K562 (cell line): Measurements from ENCODE around the gene CTDSP1. TPM values are rescaled to one million over a fixed set of nuclear protein-coding genes. Genes with fewer than 3 reads are reported as not detected.

Experiments used
- ERF ChIP-seq: fragments of 450-650 bp; formaldehyde crosslinking; IDR thresholded peaks from 2 replicates; pipeline ENCODE4 v1.4.0; 2020; ENCODE audit warnings: mild to moderate bottlenecking, mixed read lengths
- FOXP1 ChIP-seq: sonication (generic); formaldehyde crosslinking; IDR thresholded peaks from 2 replicates; pipeline ENCODE4 v1.8.0; 2022; ENCODE audit warnings: mild to moderate bottlenecking, missing genetic modification reagents
- GATA2 ChIP-seq: sonication (generic); formaldehyde crosslinking; IDR thresholded peaks from 2 replicates; pipeline ENCODE4 v1.4.0; 2020; ENCODE audit warnings: mild to moderate bottlenecking, missing genetic modification reagents
- KLF10 ChIP-seq: fragments of 250-450 bp; sonication (Bioruptor Pico); IDR thresholded peaks from 2 replicates; pipeline ENCODE4 v1.6.1; 2021; ENCODE audit warnings: matching md5 sums
- MCM7 ChIP-seq, 2 experiments: fragments of 450-650 bp; IDR thresholded peaks; 2 replicates each; pipeline ENCODE4 v1.6.1; 2016 to 2018
- RB1 ChIP-seq: fragments of 450-650 bp; IDR thresholded peaks from 2 replicates; pipeline ENCODE4 v1.6.1; 2017; ENCODE audit warnings: low read depth, mild to moderate bottlenecking
- SAFB ChIP-seq: fragments of 200-400 bp; formaldehyde crosslinking; IDR thresholded peaks from 2 replicates; pipeline ENCODE4 v1.6.1; 2017; ENCODE audit warnings: low read depth, low read length, borderline replicate concordance
- SAP30 ChIP-seq: fragments of 200-600 bp; sonication (generic); IDR thresholded peaks from 2 replicates; pipeline ENCODE4 v1.6.1; 2012; ENCODE audit warnings: borderline replicate concordance, low read depth, mild to moderate bottlenecking, moderate library complexity, low read length, control low read depth, inconsistent platforms; ENCODE audit not compliant: insufficient read depth, poor library complexity, severe bottlenecking
- SMAD3 ChIP-seq: fragments of 450-650 bp; formaldehyde crosslinking; conservative IDR thresholded peaks from 2 replicates; pipeline ENCODE4 v1.4.0; 2020; ENCODE audit warnings: mild to moderate bottlenecking
- SMARCB1 ChIP-seq: IDR thresholded peaks from 2 replicates; pipeline ENCODE4 v1.6.1; 2011; ENCODE audit warnings: improper control_type of control experiment, low read depth; ENCODE audit not compliant: insufficient read length
- SNRNP70 ChIP-seq: fragments of 200-400 bp; formaldehyde crosslinking; optimal IDR thresholded peaks from 2 replicates; pipeline ENCODE3; 2017; ENCODE audit warnings: low read depth, low read length
- SRF ChIP-seq, 2 experiments: fragments of 250-450, 450-650 bp in 1 of 2; sonication (Bioruptor Pico) in 1 of 2; sonication (generic) in 1 of 2; formaldehyde crosslinking; IDR thresholded peaks; 2 replicates each; pipeline versions ENCODE4 v1.5.0 to v1.5.1; 2020 to 2022; ENCODE audit warnings: mild to moderate bottlenecking in 1 of 2, missing genetic modification reagents in 1 of 2
- TFAP4 ChIP-seq: sonication (generic); formaldehyde crosslinking; IDR thresholded peaks from 2 replicates; pipeline ENCODE4 v1.8.0; 2022; ENCODE audit warnings: missing genetic modification reagents, mild to moderate bottlenecking, moderate library complexity, borderline replicate concordance
- THRAP3 ChIP-seq: fragments of 450-650 bp; IDR thresholded peaks from 2 replicates; pipeline ENCODE4 v1.6.1; 2016; ENCODE audit warnings: mild to moderate bottlenecking, inconsistent platforms, borderline replicate concordance
- TRIM24 ChIP-seq, 2 experiments: fragments of 450-650 bp; IDR thresholded peaks; 2 replicates each; pipeline ENCODE4 v1.6.1; 2016
- XRCC4 ChIP-seq: IDR thresholded peaks from one replicate; pipeline ENCODE4 v1.6.1; 2011; ENCODE audit not compliant: insufficient read depth, insufficient read length; ENCODE audit errors: extremely low read depth
- ZNF175 ChIP-seq: fragments of 200-800 bp; sonication (Bioruptor generic); IDR thresholded peaks from 2 replicates; pipeline ENCODE4 v1.6.1; 2016; ENCODE audit warnings: low read depth, mild to moderate bottlenecking, missing genetic modification characterization, missing compliant biosample characterization
- ZNF511 ChIP-seq: sonication (generic); formaldehyde crosslinking; IDR thresholded peaks from 2 replicates; pipeline ENCODE4 v1.8.0; 2022; ENCODE audit warnings: mild to moderate bottlenecking, missing genetic modification reagents
- ZNF707 ChIP-seq: fragments of 250-450 bp; sonication (Bioruptor Pico); conservative IDR thresholded peaks from 2 replicates; pipeline ENCODE4 v1.8.0; 2022; ENCODE audit warnings: inconsistent platforms, mild to moderate bottlenecking, moderate library complexity
- polyA plus RNA-seq, 8 experiments: library from polyadenylated mRNA; depleted of rRNA in 4 of 8; stranded (reverse) in 5 of 8; unstranded in 3 of 8; fragments of >200 nt; fragmentation: Nextera tagmentation in 2 of 8; fragmentation: Illumina TruSeq in 1 of 8; extraction: Ambion mirVana in 2 of 8; extraction: Trizol in 1 of 8; gene quantifications; 2 replicates each; pipeline versions ENCODE4 v1.2.1 to v1.2.3, GENCODE V29; 2011 to 2014; ENCODE audit warnings: inconsistent platforms in 1 of 8, missing spikeins in 1 of 8
- total RNA-seq, 7 experiments: library from RNA; depleted of rRNA in 6 of 7; stranded (reverse); fragments of >200 nt in 6 of 7; fragmentation: Illumina TruSeq in 2 of 7; extraction: Trizol in 2 of 7; gene quantifications; 2 replicates each; pipeline versions ENCODE4 v1.2.1 to v1.2.3, GENCODE V29; 2011 to 2021; ENCODE audit warnings: low replicate concordance in 1 of 7
- TF ChIP-seq, protein P1 (sequence below), 2 experiments: fragments of 450-650 bp; IDR thresholded peaks; 2 replicates each; pipeline ENCODE4 v1.6.1; 2018; ENCODE audit warnings: mild to moderate bottlenecking in 2 of 2, low read depth in 1 of 2; ENCODE audit not compliant: partially characterized antibody in 2 of 2
- TF ChIP-seq, protein P2 (sequence below): sonication (generic); formaldehyde crosslinking; IDR thresholded peaks from 2 replicates; pipeline ENCODE4 v1.8.0; 2023; ENCODE audit warnings: mild to moderate bottlenecking, missing genetic modification reagents

CTDSP1 gene
- total and polyA plus RNA-seq, 9 of the 15 experiments (the other 6 are each of a cell fraction or from before 2014, with no cell fraction given), result 2.4 to 74.8 (median 45.8) TPM

DNA sequence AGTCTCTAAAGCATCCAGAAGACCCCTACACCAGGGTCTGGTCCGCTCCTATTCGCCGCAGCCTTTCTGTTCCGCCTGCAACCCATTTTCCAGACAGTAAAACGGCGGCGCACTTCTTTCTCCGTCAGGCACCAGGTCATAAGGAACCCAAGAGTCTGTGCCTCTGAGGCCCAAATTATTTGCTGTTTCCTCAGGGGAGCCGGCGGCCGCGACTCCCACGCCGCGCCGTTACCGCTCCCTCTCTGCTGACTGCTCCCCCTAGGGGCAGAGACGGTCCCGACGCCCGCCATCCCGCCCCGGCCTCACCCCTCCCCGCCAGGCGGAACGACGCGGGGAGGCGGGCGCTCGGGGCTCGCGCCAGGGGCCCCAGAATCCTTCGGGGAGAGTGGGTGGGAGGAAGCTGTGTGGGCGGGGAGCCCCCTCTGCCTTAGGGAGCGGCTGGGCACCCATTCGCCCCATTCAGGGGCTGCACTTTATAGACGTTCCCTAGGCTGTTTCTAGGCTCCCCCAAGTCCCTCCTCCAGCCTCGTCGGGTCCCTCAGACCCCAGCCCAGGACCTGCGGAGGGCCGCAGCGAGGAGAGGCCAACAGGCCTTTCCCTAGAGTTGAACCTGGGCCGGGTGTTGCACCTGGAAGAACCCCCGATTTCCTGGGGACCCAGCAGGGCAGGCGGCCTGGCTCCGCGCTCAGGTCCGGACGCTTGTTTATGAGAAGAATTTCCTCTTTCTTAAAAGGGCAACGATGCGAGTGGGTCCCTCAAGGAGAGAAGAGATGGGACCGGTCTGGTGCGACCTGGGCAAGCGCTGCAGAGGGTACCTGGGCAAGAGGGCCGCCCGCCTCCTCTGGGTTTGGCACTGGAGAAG is 3.6 kb upstream of the CTDSP1 start (continued):
- TF ChIP-seq SAFB (peak; percentile 52; the same call in 1 of the 2 replicates), ZNF707 (CRISPR knock-in tag) (no peak), XRCC4 (no peak), MCM7 (IDR thresholded peaks at IDR 0.05) (no peak), SMAD3 (CRISPR knock-in tag) (no peak), KLF10 (CRISPR knock-in tag) (no peak), SMARCB1 (no peak), ZNF175 (CRISPR knock-in tag) (no peak), THRAP3 (no peak), ZNF511 (CRISPR knock-in tag) (no peak; the same call in 1 of the 2 replicates), TFAP4 (CRISPR knock-in tag) (peak; percentile 79), FOXP1 (CRISPR knock-in tag) (no peak), ERF (0 out of 2 replicates have a peak, but pooled peaks have one; percentile 19), GATA2 (CRISPR knock-in tag) (no peak), TRIM24 (IDR thresholded peaks at IDR 0.05) (0 out of 4 replicates have a peak, but pooled peaks of 1 of the 2 experiments have one; percentile 9), SNRNP70 (no peak), RB1 (peak; percentile 95), SRF (CRISPR knock-in tag; IDR thresholded peaks at IDR 0.05) (peak in 1 of 2 experiments; percentile 63; a peak in 2 of 4 replicates), SAP30 (no peak)
- TF ChIP-seq, protein P1, sequence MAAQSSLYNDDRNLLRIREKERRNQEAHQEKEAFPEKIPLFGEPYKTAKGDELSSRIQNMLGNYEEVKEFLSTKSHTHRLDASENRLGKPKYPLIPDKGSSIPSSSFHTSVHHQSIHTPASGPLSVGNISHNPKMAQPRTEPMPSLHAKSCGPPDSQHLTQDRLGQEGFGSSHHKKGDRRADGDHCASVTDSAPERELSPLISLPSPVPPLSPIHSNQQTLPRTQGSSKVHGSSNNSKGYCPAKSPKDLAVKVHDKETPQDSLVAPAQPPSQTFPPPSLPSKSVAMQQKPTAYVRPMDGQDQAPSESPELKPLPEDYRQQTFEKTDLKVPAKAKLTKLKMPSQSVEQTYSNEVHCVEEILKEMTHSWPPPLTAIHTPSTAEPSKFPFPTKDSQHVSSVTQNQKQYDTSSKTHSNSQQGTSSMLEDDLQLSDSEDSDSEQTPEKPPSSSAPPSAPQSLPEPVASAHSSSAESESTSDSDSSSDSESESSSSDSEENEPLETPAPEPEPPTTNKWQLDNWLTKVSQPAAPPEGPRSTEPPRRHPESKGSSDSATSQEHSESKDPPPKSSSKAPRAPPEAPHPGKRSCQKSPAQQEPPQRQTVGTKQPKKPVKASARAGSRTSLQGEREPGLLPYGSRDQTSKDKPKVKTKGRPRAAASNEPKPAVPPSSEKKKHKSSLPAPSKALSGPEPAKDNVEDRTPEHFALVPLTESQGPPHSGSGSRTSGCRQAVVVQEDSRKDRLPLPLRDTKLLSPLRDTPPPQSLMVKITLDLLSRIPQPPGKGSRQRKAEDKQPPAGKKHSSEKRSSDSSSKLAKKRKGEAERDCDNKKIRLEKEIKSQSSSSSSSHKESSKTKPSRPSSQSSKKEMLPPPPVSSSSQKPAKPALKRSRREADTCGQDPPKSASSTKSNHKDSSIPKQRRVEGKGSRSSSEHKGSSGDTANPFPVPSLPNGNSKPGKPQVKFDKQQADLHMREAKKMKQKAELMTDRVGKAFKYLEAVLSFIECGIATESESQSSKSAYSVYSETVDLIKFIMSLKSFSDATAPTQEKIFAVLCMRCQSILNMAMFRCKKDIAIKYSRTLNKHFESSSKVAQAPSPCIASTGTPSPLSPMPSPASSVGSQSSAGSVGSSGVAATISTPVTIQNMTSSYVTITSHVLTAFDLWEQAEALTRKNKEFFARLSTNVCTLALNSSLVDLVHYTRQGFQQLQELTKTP (IDR thresholded peaks at IDR 0.05; ENCODE audit: low read depth in 1 of 2, partially characterized antibody in 2 of 2), result peak in 1 of 2 experiments; percentile 32
- TF ChIP-seq, protein P2, sequence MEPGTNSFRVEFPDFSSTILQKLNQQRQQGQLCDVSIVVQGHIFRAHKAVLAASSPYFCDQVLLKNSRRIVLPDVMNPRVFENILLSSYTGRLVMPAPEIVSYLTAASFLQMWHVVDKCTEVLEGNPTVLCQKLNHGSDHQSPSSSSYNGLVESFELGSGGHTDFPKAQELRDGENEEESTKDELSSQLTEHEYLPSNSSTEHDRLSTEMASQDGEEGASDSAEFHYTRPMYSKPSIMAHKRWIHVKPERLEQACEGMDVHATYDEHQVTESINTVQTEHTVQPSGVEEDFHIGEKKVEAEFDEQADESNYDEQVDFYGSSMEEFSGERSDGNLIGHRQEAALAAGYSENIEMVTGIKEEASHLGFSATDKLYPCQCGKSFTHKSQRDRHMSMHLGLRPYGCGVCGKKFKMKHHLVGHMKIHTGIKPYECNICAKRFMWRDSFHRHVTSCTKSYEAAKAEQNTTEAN, result no peak
